Breast epithelium (tissue), 4 donors: Measurements from ENCODE around the gene RPS19. TPM values are rescaled to one million over a fixed set of nuclear protein-coding genes. Genes with fewer than 3 reads are reported as not detected.

ENCODE experiments used
- DNase-seq, 2 donors: peaks; one replicate each; pipeline ENCODE4 v3.0.0-alpha.2; 2019; ENCODE audit warnings: low spot score in 2 of 2
- H3K27ac ChIP-seq, 2 donors: fragments of 200-600 bp; sonication (generic) in 1 of 2; one replicate each; pipeline ENCODE4 v1.5.1; 2016 to 2019; ENCODE audit warnings: mild to moderate bottlenecking in 1 of 2
- H3K27me3 ChIP-seq, 2 donors: fragments of 200-600 bp; sonication (generic) in 1 of 2; one replicate each; pipeline versions ENCODE4 v1.5.1 to v1.6.0; 2017 to 2019; ENCODE audit warnings: control low read depth in 1 of 2, mild to moderate bottlenecking in 1 of 2
- H3K36me3 ChIP-seq: fragments of 200-600 bp; one replicate; pipeline ENCODE4 v1.5.1; 2019
- H3K4me1 ChIP-seq, 2 donors: fragments of 200-600 bp; sonication (generic); one replicate each; pipeline ENCODE4 v1.5.1; 2016 to 2019; ENCODE audit warnings: control low read depth in 1 of 2
- H3K4me3 ChIP-seq, 3 donors: fragments of 200-600 bp; sonication (generic); 1 replicate in 2 of 3; 2 replicates in 1 of 3; pipeline ENCODE4 v1.5.1; 2016 to 2019; ENCODE audit warnings: mild to moderate bottlenecking in 3 of 3, moderate library complexity in 2 of 3
- H3K9me3 ChIP-seq, 2 donors: fragments of 200-600 bp; sonication (generic) in 1 of 2; one replicate each; pipeline ENCODE4 v1.5.1; 2016 to 2019; ENCODE audit warnings: control low read depth in 1 of 2
- POLR2A ChIP-seq: fragments of 450-650 bp; IDR thresholded peaks from one replicate; pipeline ENCODE4 v1.6.1; 2016; ENCODE audit warnings: antibody characterized with exemption, mild to moderate bottlenecking, moderate library complexity
- POLR2AphosphoS5 ChIP-seq, 3 donors: sonication (generic); formaldehyde crosslinking; IDR thresholded peaks; one replicate each; pipeline ENCODE4 v1.6.1; 2017; ENCODE audit warnings: antibody characterized with exemption in 3 of 3
- intact Hi-C: fragments of 100-400 bp; cut with DNase I; formaldehyde crosslinking; loops from one replicate; pipeline ENCODE4 v1.15.1; 2023; ENCODE audit warnings: low total_unique reads
- total RNA-seq, 3 donors: library from RNA; depleted of rRNA; stranded (reverse); fragments of >200 nt; gene quantifications; one replicate each; pipeline ENCODE4 v1.1.0, GENCODE V29; 2016
- TF ChIP-seq, protein P1 (sequence below), 3 donors: fragments of 450-650 bp; IDR thresholded peaks; one replicate each; pipeline ENCODE4 v1.5.1; 2016 to 2017; ENCODE audit warnings: antibody characterized with exemption in 3 of 3, mild to moderate bottlenecking in 3 of 3, moderate library complexity in 3 of 3

The RPS19 gene
- total RNA-seq, 3 donors from 2014 or later = 756 to 2,084 (median 1,264) TPM

GRCh38 chr19:41909706-41910105, 49.7 kb downstream of the RPS19 start:
- no peak overlapping the region for H3K4me3 ChIP-seq
- peaks cover 0 to 33% of the 10 kb centered on the region in 2 donors for H3K27me3 ChIP-seq
- no peak for DNase-seq
- intact Hi-C loops = no loop called here
- peaks cover 0 to 3% of the 10 kb centered on the region in 2 donors for H3K4me1 ChIP-seq
- H3K9me3 ChIP-seq = no peaks in the 10 kb centered on the region
- H3K36me3 ChIP-seq = no peaks in the 10 kb centered on the region
- TF ChIP-seq, protein P1, sequence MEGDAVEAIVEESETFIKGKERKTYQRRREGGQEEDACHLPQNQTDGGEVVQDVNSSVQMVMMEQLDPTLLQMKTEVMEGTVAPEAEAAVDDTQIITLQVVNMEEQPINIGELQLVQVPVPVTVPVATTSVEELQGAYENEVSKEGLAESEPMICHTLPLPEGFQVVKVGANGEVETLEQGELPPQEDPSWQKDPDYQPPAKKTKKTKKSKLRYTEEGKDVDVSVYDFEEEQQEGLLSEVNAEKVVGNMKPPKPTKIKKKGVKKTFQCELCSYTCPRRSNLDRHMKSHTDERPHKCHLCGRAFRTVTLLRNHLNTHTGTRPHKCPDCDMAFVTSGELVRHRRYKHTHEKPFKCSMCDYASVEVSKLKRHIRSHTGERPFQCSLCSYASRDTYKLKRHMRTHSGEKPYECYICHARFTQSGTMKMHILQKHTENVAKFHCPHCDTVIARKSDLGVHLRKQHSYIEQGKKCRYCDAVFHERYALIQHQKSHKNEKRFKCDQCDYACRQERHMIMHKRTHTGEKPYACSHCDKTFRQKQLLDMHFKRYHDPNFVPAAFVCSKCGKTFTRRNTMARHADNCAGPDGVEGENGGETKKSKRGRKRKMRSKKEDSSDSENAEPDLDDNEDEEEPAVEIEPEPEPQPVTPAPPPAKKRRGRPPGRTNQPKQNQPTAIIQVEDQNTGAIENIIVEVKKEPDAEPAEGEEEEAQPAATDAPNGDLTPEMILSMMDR (IDR thresholded peaks at IDR 0.05) = no peak
- TF ChIP-seq POLR2AphosphoS5 (IDR thresholded peaks at IDR 0.05) (no peak), POLR2A (no peak)
- no peak overlapping the region for H3K27ac ChIP-seq

DNA sequence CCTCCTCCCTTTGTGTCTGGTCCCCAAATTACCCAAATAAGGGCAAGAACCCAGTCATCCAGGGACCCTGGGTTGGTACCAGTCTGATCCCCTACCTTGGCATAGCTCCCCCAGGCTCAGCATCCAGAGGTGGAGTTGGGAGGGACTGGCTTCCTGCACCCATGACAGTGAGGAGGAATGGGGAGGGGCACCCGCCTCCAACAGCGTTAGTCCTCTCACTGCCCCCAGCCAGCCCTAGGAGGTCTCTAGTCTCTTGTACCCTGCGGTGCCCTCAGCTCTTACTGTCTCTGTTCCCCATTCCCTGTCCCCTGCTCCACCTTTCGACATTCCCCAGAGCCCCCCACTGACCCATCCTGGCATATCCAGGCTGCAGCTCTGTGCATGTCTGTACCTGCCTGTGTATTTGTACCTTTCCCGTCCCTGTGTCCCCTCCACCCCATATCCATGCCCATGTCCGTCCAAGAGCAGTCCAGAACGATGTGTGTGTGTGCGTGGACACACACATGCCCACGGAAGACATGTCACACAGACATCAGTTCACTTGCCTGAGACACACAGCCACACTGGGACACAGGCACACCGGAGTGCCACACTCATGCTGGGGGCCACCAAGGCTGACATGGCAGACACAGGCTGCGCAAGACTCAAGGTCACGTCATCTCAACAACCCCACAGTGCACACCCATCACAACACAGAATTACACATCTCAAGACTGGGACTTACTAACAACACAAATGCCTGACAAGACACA, 50.4 kb downstream of the RPS19 start:
- H3K4me1 ChIP-seq = peaks cover 3 to 4% of the 10 kb centered on the region in 2 donors
- peaks cover 0 to 38% of the 10 kb centered on the region in 2 donors for H3K27me3 ChIP-seq
- TF ChIP-seq, protein P1 (IDR thresholded peaks at IDR 0.05) = no peak
- TF ChIP-seq POLR2A (no peak), POLR2AphosphoS5 (IDR thresholded peaks at IDR 0.05) (no peak)
- H3K27ac ChIP-seq = no peak overlapping the region
- H3K4me3 ChIP-seq = no peak overlapping the region
- no peaks in the 10 kb centered on the region for H3K36me3 ChIP-seq
- no peak for DNase-seq
- H3K9me3 ChIP-seq = no peaks in the 10 kb centered on the region
- intact Hi-C loops = no loop called here

DNA sequence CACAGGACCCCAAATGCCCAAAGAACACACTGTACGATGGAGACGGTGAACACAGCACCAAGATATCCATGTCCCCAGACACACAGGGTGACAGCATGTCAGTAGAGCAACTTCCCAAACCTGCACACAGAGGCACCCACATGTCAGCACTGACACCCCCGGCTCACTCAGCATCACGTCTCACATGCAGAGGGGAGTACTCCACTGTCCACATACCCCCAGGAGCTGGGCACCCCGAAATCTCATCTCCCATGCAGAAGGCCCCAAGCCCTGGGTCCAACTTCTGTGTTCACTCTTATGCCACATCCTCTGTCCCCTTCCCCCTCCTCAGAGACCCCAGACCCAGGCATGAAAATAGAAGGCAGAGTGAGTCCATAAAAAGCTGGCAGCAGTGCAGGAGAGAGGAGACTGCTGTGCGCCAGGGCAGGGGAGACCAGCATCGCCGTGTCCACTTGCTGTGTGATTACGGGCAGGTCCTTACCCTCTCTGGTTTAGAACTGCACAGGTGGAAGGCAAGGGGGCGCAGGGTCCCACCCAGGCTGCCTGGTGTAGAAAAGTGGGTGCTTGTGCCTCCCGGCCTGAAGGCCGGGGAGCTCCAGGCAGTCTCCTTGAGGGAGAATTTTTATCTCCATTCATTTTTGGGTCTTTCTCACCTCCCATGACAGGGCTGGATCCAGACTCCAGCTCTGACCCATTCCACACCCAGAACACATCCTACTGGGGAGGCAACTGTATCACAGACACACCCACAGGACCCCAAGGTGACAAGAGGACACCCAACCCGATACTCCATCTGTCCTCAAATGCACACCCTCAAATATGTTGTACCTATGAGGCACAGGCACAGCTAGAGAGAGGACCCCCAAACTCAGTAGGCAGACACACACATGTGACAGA, 51.2 kb downstream of the RPS19 start:
- Histone ChIP-seq H3K9me3 (no peaks in the 10 kb centered on the region), H3K27ac (no peak overlapping the region), H3K4me3 (no peak overlapping the region), H3K36me3 (no peaks in the 10 kb centered on the region), H3K4me1 (peaks cover 3 to 5% of the 10 kb centered on the region in 2 donors), H3K27me3 (peaks cover 4 to 46% of the 10 kb centered on the region in 2 donors)
- intact Hi-C loops = no loop called here
- TF ChIP-seq, protein P1 (IDR thresholded peaks at IDR 0.05) = no peak
- TF ChIP-seq POLR2AphosphoS5 (IDR thresholded peaks at IDR 0.05) (no peak), POLR2A (no peak)
- no peak for DNase-seq

DNA sequence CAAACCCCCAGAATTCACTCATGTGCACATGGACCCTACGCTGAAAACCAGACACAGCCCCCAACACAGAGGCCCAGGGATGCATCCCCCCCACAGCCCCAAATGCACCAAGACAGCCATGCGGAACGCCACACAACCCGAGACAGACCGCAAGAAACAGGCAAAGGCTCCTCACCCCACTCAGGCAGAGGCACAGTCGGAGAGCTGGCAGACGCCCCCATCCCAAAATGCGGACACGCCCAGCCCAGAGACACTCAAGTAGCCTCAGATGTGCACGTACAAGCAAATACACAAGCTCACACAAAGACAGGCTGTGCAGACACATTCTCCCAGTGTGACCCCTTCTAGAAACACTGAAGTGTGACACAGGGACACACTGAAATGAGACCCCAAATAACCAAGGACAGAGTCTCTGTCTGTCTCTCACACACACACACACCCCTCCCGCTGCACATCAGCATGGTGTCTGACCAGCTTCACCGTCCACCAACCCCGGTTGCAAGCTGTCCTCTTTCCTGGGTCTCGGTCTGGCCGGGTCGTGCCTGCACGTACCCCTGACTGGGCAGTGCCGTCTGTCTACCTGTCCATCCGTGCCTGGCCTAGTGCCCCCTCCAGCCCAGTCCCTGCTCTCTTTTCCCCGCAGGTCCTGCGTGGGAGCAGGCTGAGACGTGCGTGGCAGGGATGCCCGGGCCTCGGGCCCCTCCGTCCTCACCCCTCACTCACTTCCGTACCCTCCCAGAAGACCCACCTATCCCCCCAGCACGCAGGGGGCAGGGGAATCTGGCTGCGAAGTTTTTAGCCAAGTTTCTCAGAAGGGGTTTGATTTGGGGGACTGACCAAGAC, 52.1 kb downstream of the RPS19 start:
- peaks cover 3 to 5% of the 10 kb centered on the region in 2 donors for H3K4me1 ChIP-seq
- TF ChIP-seq POLR2AphosphoS5 (IDR thresholded peaks at IDR 0.05) (no peak), POLR2A (no peak)
- TF ChIP-seq, protein P1 (IDR thresholded peaks at IDR 0.05) = no peak
- no peak overlapping the region for H3K27ac ChIP-seq
- no peak for DNase-seq
- intact Hi-C loops = no loop called here
- no peak overlapping the region for H3K4me3 ChIP-seq
- H3K27me3 ChIP-seq = peaks cover 4 to 53% of the 10 kb centered on the region in 2 donors
- H3K36me3 ChIP-seq = no peaks in the 10 kb centered on the region
- H3K9me3 ChIP-seq = no peaks in the 10 kb centered on the region
